Gastroesophageal sphincter (tissue), 4 donors: Measurements from ENCODE around the gene IL1F10. TPM values are rescaled to one million over a fixed set of nuclear protein-coding genes. Genes with fewer than 3 reads are reported as not detected.

Experiments used
- ATAC-seq: fragments of 150-250 bp; one replicate; pipeline ENCODE4 v1.9.1; 2016; ENCODE audit warnings: mild to moderate bottlenecking, moderate library complexity
- H3K27ac ChIP-seq, 4 donors: fragments of 200-600 bp; sonication (generic) in 3 of 4; 1 replicate in 3 of 4; 2 replicates in 1 of 4; pipeline ENCODE4 v1.5.1; 2016 to 2019
- H3K27me3 ChIP-seq: fragments of 200-600 bp; sonication (generic); one replicate; pipeline ENCODE4 v1.5.1; 2019
- H3K36me3 ChIP-seq, 2 donors: fragments of 200-600 bp; sonication (generic); one replicate each; pipeline ENCODE4 v1.5.1; 2019; ENCODE audit warnings: control low read depth in 1 of 2
- H3K4me1 ChIP-seq, 3 donors: fragments of 200-600 bp; sonication (generic); 1 replicate in 2 of 3; 2 replicates in 1 of 3; pipeline ENCODE4 v1.5.1; 2016 to 2019; ENCODE audit warnings: control low read depth in 2 of 3
- H3K4me3 ChIP-seq, 2 donors: fragments of 200-600 bp; sonication (generic); one replicate each; pipeline ENCODE4 v1.5.1; 2019; ENCODE audit warnings: mild to moderate bottlenecking in 1 of 2, moderate library complexity in 1 of 2
- H3K9me3 ChIP-seq, 3 donors: fragments of 200-600 bp; sonication (generic); one replicate each; pipeline ENCODE4 v1.5.1; 2017 to 2019; ENCODE audit warnings: control low read depth in 2 of 3
- EP300 ChIP-seq: sonication (generic); formaldehyde crosslinking; IDR thresholded peaks from one replicate; pipeline ENCODE4 v1.6.1; 2017; ENCODE audit warnings: antibody characterized with exemption, mild to moderate bottlenecking
- POLR2A ChIP-seq, 2 donors: fragments of 450-650 bp; IDR thresholded peaks; one replicate each; pipeline ENCODE4 v1.6.1; 2017; ENCODE audit warnings: antibody characterized with exemption in 2 of 2, mild to moderate bottlenecking in 2 of 2, moderate library complexity in 1 of 2
- POLR2AphosphoS5 ChIP-seq: sonication (generic); formaldehyde crosslinking; IDR thresholded peaks from one replicate; pipeline ENCODE4 v1.6.1; 2017; ENCODE audit warnings: antibody characterized with exemption
- WGBS, 2 donors: methylation state at CpG; one replicate each; pipeline ENCODE4 v1.1.5; 2018; ENCODE audit warnings: low coverage in 1 of 2; 5-methylcytosine and 5-hydroxymethylcytosine counted together
- total RNA-seq, 4 donors: library from RNA; depleted of rRNA; stranded (reverse); fragments of >200 nt; gene quantifications; one replicate each; pipeline ENCODE4 v1.1.0, GENCODE V29; 2016
- TF ChIP-seq, protein P1 (sequence below), 4 experiments: fragments of 200-600 bp in 2 of 4; fragments of 450-650 bp in 2 of 4; sonication (generic) in 1 of 4; IDR thresholded peaks; one replicate each; pipeline ENCODE4 v1.5.1; 2017 to 2019; ENCODE audit warnings: antibody characterized with exemption in 4 of 4, mild to moderate bottlenecking in 2 of 4, moderate library complexity in 2 of 4

Gene IL1F10, protein sequence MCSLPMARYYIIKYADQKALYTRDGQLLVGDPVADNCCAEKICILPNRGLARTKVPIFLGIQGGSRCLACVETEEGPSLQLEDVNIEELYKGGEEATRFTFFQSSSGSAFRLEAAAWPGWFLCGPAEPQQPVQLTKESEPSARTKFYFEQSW
- not detected for total RNA-seq

DNA sequence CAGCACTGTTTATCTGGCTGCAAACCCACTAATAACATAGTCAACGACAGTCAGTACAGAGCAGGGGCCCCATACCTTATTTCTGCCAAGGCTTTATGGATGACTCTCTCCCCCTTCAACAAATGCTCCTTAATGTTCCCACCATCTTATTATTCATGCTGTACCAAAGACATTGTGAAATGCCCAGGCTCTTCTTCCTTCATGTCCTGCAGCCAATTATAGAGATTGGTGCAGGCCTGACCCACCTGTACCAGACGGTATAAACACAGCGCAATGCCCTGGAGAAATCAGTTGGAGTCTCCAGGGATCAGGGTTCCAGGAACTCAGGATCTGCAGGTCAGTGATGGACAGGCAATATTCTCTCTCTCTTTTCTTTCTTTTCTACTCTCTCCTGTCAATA, at the start of gene IL1F10:
Gene IL1F10 (plus strand): TSS at position 290 of the 400 bp plus-strand sequence. CDS start 4,769 bp downstream, outside the sequence.
- Histone ChIP-seq H3K9me3 (no peaks in the 10 kb centered on the region), H3K4me1 (no peaks in the 10 kb centered on the region), H3K27me3 (peaks cover 3% of the 10 kb centered on the region), H3K4me3 (no peak within 1 kb of the TSS), H3K36me3 (no peaks in the 10 kb centered on the region), H3K27ac (no peak within 1 kb of the TSS)
- TF ChIP-seq POLR2AphosphoS5 (no peak), POLR2A (IDR thresholded peaks at IDR 0.05) (no peak), EP300 (no peak)
- TF ChIP-seq, protein P1, sequence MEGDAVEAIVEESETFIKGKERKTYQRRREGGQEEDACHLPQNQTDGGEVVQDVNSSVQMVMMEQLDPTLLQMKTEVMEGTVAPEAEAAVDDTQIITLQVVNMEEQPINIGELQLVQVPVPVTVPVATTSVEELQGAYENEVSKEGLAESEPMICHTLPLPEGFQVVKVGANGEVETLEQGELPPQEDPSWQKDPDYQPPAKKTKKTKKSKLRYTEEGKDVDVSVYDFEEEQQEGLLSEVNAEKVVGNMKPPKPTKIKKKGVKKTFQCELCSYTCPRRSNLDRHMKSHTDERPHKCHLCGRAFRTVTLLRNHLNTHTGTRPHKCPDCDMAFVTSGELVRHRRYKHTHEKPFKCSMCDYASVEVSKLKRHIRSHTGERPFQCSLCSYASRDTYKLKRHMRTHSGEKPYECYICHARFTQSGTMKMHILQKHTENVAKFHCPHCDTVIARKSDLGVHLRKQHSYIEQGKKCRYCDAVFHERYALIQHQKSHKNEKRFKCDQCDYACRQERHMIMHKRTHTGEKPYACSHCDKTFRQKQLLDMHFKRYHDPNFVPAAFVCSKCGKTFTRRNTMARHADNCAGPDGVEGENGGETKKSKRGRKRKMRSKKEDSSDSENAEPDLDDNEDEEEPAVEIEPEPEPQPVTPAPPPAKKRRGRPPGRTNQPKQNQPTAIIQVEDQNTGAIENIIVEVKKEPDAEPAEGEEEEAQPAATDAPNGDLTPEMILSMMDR (IDR thresholded peaks at IDR 0.05): no peak
- ATAC-seq: no peak
- WGBS, 2 donors: 81 to 100% methylated on average over 1 to 3 of the region's 3 CpGs

DNA sequence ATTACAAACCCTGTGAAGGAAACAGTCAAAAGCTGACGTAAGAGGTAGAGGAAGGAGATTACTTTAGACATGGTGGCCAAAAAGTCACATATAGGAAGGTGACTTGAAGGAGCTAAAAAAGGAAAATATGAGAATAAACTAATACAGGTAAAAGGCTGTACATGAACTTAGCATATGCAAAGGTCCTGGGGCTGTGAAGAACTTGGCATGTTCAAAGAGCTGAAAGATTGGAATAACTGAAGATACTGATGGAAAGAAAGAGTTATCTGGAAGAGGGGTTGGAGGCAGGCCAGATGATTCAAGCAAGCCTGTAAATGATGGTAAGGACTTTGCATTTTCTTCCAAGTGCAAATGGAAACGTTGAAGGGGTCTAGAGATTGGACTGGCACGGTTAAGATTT, 49.3 kb upstream of the IL1F10 start:
- H3K4me3 ChIP-seq: no peak overlapping the region
- no peaks in the 10 kb centered on the region for H3K36me3 ChIP-seq
- H3K9me3 ChIP-seq: no peaks in the 10 kb centered on the region
- 70 to 78% methylated on average over 2 to 3 of the region's 3 CpGs for whole genome bisulfite sequencing, 2 donors
- TF ChIP-seq EP300 (no peak), POLR2AphosphoS5 (no peak), POLR2A (IDR thresholded peaks at IDR 0.05) (no peak)
- TF ChIP-seq, protein P1 (IDR thresholded peaks at IDR 0.05): no peak
- H3K27me3 ChIP-seq: peaks cover 42% of the 10 kb centered on the region
- H3K4me1 ChIP-seq: no peaks in the 10 kb centered on the region
- no peak for ATAC-seq
- no peak overlapping the region for H3K27ac ChIP-seq

DNA sequence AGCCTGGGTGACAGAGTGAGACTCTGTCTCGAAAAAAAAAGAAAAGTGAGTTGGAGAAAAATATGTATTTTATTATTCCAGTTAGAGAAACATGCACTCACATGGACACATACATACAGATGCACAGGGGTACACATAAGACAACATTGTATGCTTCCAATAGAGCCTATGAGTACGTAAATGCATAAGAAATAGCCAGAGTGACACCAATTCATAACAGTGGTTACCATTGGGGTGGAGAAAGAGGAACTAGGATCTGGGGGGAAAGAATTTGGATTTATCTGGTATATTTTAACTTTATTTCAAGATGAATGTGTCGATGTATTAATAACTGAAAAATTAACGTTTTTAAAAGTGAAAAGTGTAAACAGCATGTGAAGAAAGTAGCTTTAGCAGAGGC, 46.5 kb upstream of the IL1F10 start:
- Histone ChIP-seq H3K4me1 (no peaks in the 10 kb centered on the region), H3K9me3 (no peaks in the 10 kb centered on the region), H3K4me3 (no peak overlapping the region), H3K27me3 (peaks cover 50% of the 10 kb centered on the region), H3K27ac (no peak overlapping the region), H3K36me3 (no peaks in the 10 kb centered on the region)
- TF ChIP-seq EP300: no peak
- TF ChIP-seq, protein P1 (IDR thresholded peaks at IDR 0.05): no peak
- TF ChIP-seq POLR2AphosphoS5: no peak
- no peak for TF ChIP-seq POLR2A (IDR thresholded peaks at IDR 0.05)
- 55 to 66% methylated on average over 4 of the region's 4 CpGs for WGBS, 2 donors
- ATAC-seq: no peak

DNA sequence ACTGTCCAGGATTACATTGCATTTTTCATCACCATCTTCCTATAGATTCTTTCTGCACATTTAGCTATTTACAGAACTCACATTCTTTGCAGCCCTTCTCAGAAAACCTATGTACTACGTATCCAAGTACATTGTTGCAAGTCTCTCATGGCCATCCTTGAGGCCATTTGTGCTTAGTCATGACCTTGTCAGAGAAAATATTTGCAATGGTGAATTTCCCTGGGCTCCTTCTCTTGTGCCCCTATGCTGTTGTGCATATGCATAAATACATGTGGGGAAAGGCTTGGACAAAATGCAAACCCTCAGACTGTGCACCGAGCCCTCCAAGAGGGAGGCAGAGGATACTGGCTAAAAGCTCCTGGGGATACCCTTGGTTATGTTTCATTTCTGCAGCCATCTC, 43.0 kb upstream of the IL1F10 start:
- no peaks in the 10 kb centered on the region for H3K36me3 ChIP-seq
- TF ChIP-seq POLR2A (IDR thresholded peaks at IDR 0.05): no peak
- no peak for TF ChIP-seq EP300
- TF ChIP-seq, protein P1 (IDR thresholded peaks at IDR 0.05): no peak
- no peak for TF ChIP-seq POLR2AphosphoS5
- no peaks in the 10 kb centered on the region for H3K9me3 ChIP-seq
- H3K27ac ChIP-seq: no peak overlapping the region
- H3K4me3 ChIP-seq: no peak overlapping the region
- 83 to 88% methylated on average over 1 to 2 of the region's 2 CpGs for WGBS, 2 donors
- no peak for ATAC-seq
- H3K27me3 ChIP-seq: peaks cover 57% of the 10 kb centered on the region
- no peaks in the 10 kb centered on the region for H3K4me1 ChIP-seq

DNA sequence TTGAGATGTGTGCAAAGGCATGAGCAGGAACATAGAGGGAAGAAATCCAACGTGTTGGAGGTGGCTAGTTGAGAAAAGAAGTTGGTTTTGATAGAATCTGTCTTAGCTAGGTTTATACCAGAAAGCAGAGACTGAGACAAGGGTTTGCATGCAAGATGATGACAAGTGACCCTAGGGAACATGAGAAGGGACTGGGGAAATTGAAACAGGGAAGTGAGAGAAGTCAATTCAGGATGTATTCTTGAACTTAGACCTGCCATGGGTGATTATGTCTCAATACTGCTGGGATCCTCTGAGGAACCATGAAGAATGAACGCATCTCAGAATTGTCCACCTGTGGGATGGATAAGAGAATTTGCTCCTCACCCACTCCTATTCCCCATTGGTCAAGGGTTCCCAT, 42.0 kb upstream of the IL1F10 start:
- Histone ChIP-seq H3K9me3 (no peaks in the 10 kb centered on the region), H3K4me3 (no peak overlapping the region), H3K4me1 (no peaks in the 10 kb centered on the region), H3K27me3 (peaks cover 67% of the 10 kb centered on the region), H3K27ac (no peak overlapping the region), H3K36me3 (no peaks in the 10 kb centered on the region)
- ATAC-seq: no peak
- TF ChIP-seq POLR2A (IDR thresholded peaks at IDR 0.05) (no peak), EP300 (no peak), POLR2AphosphoS5 (no peak)
- TF ChIP-seq, protein P1 (IDR thresholded peaks at IDR 0.05): no peak
- WGBS, 2 donors: 56 to 69% methylated on average over 2 of the region's 2 CpGs
